GM19328 (cell line): ENCODE measurements around the gene TRABD2B.

Experiments used
- ATAC-seq: cut with Tn5 transposase; IDR thresholded peaks from one replicate; pipeline ENCODE4 v1.9.1; 2021; ENCODE audit warnings: mild to moderate bottlenecking, moderate library complexity; ENCODE audit not compliant: unreplicated experiment

The TRABD2B gene

GRCh38 chr1:47810964-47811682 is 186.1 kb downstream of the TRABD2B start:
- no peak for ATAC-seq

DNA sequence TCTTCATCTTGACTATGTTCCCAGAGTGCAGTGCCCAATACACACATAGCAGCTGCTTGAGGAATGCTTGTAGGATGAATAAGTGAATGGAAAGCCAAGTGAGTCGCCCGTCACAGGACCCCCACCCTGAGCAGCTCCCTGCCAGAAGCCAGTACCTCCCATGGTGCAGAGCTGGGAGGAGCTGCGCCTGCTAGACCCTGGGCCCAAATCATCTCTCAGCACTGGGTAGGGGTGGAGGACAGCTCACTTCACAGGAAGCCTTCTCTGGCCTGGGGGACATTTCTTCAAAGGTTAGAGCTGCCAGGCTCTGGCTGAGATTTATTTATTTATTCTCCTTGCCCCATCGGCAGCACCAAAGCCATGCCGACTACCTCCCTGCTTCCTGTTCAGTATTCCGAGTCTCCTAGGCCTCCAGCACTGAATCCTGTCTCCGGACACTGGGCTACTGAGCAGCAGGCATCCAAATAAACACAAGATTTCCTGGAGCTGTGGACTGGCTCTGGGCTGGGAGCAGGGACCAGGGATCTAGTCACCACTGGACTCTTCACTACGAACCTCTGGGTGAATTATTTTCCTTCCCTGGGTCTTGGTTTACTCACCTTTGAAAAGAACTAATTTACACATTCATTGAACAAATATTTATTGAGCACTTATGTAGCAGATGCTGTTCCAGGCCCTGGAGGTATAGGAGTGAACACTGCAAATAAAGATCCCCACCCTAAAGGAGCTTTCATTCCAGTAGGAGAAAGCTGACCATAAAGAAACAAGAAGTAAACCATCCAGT is 187.7 kb downstream of the TRABD2B start:
- ATAC-seq: no peak

GRCh38 chr1:47808612-47809011 is 188.6 kb downstream of the TRABD2B start:
- ATAC-seq: no peak

DNA sequence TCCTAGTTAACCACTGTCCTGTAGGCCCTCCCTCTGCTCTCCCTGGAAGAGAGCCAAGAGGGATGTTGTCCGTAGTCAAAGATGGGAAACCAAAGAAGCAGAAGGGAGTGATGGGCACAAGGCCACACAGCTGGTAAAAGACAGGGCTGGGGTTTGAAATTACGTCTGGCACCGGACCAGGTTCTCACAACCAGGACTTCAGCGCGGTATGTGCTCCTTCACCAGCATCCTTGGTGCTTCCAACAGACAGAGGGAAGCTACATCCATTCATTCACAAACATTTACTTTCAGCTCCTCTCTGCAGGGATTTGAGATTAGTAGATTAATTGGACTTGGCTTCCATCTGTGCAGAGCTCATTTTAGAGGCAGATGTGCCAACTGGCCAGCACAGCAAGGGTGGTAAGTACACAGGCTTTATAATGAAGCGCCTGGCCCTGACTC is 191.2 kb downstream of the TRABD2B start:
- ATAC-seq: no peak

GRCh38 chr1:47805018-47805417 is 192.2 kb downstream of the TRABD2B start:
- ATAC-seq: no peak

GRCh38 chr1:47803815-47804501 is 193.2 kb downstream of the TRABD2B start:
- ATAC-seq: no peak

GRCh38 chr1:47797575-47797974 is 199.6 kb downstream of the TRABD2B start:
- ATAC-seq: no peak

DNA sequence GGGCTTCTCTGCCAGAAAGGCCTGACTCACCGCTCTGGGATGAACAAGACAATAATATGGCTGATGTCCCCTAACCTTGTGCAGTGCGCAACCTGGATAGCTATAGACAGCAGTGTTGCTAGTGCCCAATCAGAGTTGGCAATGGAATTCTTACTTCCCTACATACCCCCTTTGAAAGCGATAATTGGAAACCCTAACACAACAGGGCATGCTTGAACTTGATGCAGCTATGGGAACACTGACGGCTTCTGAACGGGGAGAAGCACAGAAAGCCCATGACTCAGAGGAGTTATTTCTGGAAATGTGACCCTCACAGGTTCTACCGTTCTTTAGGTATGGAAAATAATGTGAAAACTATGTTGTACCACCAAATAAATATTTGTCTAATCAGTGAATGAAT is 200.6 kb downstream of the TRABD2B start:
- no peak for ATAC-seq

- no peak for ATAC-seq
Observed at GRCh38 chr1:47795102-47795501, 202.1 kb downstream of the TRABD2B start.

DNA sequence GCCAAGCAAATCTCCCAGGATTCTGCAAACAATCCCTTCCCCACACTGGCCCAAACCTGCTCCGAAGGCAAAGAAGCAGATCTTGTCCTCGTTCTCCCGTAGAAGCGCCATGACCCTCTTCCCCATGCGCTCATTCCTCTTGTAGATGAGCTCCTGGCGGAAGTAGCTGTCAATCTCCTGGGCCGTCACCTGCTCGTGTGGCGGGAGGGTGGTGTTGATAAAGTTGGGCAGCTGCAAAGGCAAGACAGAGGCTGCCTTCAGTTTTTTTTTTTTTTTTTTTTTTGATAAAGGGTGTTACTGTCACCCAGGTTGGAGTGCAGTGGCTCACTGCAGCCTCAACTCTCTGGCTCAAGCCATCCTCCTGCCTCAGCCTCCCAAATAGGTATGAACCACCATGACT is 202.7 kb downstream of the TRABD2B start:
- ATAC-seq: no peak

DNA sequence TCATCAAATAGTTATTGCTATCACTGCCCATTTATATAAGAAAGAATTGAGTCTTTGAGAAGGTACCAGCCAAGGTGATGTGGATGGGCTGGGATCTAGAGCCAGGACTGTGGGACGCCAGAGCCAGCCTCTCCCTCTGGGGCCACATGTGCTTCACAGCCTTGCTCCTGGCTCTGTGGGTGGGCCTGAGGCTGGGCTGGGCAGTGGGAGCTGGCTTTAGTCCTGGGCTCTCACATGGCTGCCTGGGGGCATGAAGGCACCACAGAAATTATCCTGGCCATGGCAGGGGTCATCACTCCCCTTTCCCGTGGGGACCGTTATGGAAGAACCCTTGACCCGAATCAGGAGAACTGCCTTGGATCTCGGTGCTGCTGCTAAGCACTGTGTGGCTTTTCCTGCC is 203.1 kb downstream of the TRABD2B start:
- no peak for ATAC-seq

DNA sequence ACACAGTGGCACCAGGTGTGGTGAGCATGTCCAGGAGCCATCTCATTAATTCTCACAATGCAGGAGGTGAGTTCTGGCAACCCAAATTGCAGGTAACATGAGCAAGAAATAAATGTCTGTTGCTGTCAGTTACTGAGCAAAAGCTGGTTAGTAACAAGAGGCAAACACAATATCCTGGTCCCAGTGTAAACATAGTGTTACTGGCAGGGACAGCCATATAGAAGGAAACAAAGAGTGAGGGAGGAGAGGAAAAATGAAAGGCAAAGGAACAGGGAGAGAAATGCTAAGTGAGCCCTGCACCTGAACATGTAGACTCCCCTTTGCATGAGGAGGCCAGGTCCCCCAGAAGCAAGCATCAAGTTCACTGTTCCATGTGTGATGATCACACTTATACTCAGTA is 203.6 kb downstream of the TRABD2B start:
- ATAC-seq: no peak

GRCh38 chr1:47792779-47793178 is 204.4 kb downstream of the TRABD2B start:
- ATAC-seq: no peak

- no peak for ATAC-seq
Observed at GRCh38 chr1:47791879-47792608, 205.1 kb downstream of the TRABD2B start.

DNA sequence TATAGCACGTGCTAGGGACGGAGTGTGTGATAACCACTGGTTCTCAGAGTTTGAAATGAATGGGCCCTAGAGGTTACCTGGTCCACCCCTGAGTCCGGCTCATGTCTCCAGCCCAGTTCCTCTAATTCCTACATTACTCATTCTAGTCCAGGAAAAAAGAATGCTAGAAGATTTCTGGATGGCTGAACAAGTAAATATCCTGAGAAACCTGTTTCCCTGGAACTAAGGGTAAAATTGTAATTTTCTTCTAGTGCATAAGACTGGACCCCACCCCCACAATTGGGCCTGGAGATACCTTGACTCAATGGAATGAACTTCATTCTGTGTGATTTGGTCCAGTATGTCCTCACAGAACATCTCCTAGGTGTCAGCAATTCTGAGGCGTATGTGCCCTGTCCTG is 208.4 kb downstream of the TRABD2B start:
- ATAC-seq: no peak

- no peak for ATAC-seq
Observed at GRCh38 chr1:47787560-47787959, 209.6 kb downstream of the TRABD2B start.

GRCh38 chr1:47786316-47786715 is 210.9 kb downstream of the TRABD2B start:
- no peak for ATAC-seq

- no peak for ATAC-seq
Observed at GRCh38 chr1:47785561-47786271, 211.5 kb downstream of the TRABD2B start.

GRCh38 chr1:47785118-47785517 is 212.1 kb downstream of the TRABD2B start:
- ATAC-seq: no peak

- no peak for ATAC-seq
Observed at GRCh38 chr1:47784497-47784822, 212.7 kb downstream of the TRABD2B start.
